KOPT-K1 (cell line): ENCODE results near the gene FBXL13.
"Not testable (repeated sequence)": the region's sequence is repeated elsewhere in the genome, so short reads cannot be mapped to it uniquely, and the experiment has no call there.

ENCODE experiments used
- H3K27ac ChIP-seq: fragments of 200-600 bp; sonication (generic); 2 replicates; pipeline ENCODE4 v1.5.1; 2016; ENCODE audit warnings: antibody characterized with exemption, mild to moderate bottlenecking, low read depth, low read length; ENCODE audit not compliant: poor library complexity, severe bottlenecking
- H3K36me3 ChIP-seq: fragments of 200-600 bp; sonication (generic); 2 replicates; pipeline ENCODE4 v1.5.1; 2017; ENCODE audit warnings: antibody characterized with exemption, mild to moderate bottlenecking, low read length, moderate library complexity; ENCODE audit not compliant: insufficient read depth
- H3K9me3 ChIP-seq: fragments of 200-600 bp; sonication (generic); 2 replicates; pipeline ENCODE4 v1.5.1; 2017; ENCODE audit warnings: antibody characterized with exemption, low read length, mild to moderate bottlenecking; ENCODE audit not compliant: insufficient read depth, poor library complexity, severe bottlenecking

The FBXL13 gene

DNA sequence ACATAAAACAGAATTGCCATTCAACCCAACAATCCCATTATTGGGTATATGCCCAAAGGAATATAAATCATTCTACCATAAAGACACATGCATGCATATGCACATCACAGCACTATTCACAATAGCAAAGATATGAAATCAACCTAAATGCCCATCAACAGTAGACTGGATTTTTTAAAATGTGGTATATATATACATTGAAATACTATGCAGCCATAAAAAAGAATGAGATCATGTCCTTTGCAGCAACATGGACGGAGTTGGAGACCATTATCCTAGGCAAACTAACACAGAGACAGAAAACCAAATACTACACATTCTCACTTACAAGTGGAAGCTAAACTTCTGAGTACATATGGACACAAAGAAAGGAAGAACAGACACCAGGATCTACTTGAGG is 51.0 kb downstream of the FBXL13 start:
- H3K36me3 ChIP-seq, H3K9me3 ChIP-seq, H3K27ac ChIP-seq: not testable (repeated sequence)

DNA sequence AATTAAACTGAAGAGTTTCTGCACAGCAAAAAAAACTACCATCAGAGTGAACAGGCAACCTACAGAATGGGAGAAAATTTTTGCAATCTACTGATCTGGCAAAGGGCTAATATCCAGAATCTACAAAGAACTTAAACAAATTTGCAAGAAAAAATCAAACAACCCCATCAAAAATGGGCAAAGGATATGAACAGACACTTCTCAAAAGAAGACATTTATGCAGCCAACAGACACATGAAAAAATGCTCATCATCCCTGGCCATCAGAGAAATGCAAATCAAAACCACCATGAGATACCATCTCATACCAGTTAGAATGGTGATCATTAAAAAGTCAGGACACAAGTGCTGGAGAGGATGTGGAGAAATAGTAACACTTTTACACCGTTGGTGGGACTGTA is 53.1 kb downstream of the FBXL13 start:
- not testable (repeated sequence) for H3K9me3 ChIP-seq, H3K27ac ChIP-seq, H3K36me3 ChIP-seq

DNA sequence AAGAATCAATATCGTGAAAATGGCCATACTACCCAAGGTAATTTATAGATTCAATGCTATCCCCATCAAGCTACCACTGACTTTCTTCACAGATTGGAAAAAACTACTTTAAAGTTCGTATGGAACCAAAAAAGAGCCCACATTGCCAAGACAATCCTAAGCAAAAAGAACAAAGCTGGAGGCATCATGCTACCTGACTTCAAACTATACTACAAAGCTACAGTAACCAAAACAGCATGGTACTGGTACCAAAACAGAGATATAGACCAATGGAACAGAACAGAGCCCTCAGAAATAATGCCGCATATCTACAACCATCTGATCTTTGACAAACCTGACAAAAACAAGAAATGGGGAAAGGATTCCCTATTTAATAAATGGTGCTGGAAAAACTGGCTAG is 53.7 kb downstream of the FBXL13 start:
- H3K9me3 ChIP-seq, H3K27ac ChIP-seq, H3K36me3 ChIP-seq: not testable (repeated sequence)

DNA sequence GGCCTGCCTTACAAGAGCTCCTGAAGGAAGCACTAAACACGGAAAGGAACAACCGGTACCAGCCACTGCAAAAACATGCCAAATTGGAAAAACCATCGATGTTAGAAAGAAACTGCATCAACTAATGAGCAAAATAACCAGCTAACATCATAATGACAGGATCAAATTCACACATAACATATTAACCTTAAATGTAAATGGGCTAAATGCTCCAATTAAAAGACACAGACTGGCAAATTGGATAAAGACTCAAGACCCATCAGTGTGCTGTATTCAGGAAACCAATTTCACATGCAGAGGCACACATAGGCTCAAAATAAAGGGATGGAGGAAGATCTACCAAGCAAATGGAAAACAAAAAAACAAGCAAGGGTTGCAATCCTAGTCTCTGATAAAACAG is 56.3 kb downstream of the FBXL13 start:
- H3K27ac ChIP-seq, H3K36me3 ChIP-seq, H3K9me3 ChIP-seq: not testable (repeated sequence)

DNA sequence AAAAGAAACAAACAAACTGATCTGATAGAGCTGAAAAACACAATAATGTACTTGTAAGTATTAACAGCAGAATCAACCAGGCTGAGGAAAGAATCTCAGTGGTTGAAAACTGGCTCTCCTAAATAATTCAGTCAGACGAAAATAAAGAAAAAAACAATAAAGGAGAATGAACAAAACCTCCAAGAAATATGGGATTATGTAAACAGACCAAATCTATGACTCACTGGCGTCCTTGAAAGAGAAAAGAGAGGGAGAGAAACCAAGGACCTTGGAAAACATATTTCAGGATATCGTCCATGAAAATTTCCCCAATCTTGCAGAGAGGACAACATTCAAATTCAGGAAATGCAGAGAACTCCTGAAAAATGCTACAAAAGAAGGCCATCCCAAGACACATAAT is 62.9 kb downstream of the FBXL13 start:
- Histone ChIP-seq H3K9me3 (no peaks in the 10 kb centered on the region), H3K36me3 (no peaks in the 10 kb centered on the region), H3K27ac (no peak overlapping the region)

DNA sequence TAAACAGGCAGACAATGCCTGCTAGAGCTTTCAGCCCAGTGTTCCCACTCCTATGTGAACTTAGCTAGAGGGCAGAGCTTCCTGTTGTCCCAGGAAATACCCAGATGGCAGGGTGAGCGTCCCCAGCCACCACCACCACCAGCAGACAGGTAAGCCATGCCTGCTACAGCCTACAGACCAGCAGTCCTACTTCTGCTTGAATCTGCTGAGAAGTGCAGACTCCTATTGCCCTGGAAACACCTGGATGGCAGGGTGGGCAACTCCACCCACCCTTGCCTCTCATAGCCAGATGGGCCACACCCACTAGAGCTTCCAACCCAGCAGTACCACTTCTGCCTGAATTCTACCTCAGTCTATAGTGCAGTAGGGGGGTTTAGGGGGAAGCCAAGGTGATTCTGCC is 64.4 kb downstream of the FBXL13 start:
- Histone ChIP-seq H3K27ac (peak overlapping the region; percentile 19), H3K36me3 (no peaks in the 10 kb centered on the region), H3K9me3 (peaks cover 7% of the 10 kb centered on the region)

DNA sequence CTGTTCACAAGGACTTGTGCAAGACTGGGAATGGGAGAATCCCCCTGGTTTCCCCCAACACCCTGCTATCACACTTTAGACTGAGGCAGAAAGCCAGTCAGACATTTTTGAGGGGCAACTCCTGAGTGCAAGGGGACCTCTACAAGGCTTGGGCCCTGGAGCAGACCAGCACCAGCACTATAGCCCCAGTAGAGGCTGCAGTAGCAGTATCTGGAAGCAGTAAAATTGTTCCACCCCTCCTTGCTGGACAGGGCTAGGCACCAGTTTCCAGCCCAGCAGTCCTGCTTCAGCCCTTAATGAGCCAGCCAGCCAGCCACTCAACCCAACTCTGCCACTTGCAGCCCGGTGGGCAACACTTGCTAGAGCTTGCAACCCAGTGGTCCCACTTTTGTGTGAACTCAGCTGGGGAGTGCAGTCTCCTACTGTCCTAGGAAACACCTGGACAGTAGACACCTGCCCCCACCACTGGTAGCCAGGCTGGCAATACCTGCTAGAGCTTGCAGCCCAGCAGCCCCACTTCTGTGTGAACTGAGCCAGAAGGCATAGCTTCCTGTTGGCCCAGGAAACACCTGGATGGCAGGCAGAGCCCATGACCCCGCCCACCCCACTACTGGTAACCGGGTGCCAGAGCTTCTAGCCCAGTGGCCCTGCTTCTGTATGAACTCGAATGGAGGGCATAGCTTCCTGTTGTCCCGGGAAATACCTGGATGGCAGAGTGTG is 65.0 kb downstream of the FBXL13 start:
- peaks cover 7% of the 10 kb centered on the region for H3K9me3 ChIP-seq
- H3K36me3 ChIP-seq = no peaks in the 10 kb centered on the region
- peak overlapping the region; percentile 41 for H3K27ac ChIP-seq

DNA sequence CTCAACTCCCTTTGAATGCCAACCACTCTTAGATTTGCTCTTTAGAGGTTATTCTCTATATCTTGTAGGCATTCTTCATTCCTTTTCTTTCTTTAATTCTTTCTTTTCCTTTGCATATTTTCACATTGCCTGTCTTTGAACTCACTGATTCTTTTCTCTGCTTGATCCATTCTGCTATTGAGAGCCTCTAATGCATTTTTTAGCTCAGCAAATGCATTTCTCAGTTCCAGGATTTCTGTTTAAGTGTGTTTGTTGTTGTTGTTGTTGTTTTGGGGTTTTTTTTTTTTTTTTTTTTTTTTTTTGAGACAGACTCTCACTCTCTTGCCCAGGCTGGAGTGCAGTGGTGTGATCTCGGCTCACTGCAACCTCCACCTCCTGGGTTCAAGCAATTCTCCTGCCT is 71.6 kb downstream of the FBXL13 start:
- H3K27ac ChIP-seq = no peak overlapping the region
- peaks cover 42% of the 10 kb centered on the region for H3K9me3 ChIP-seq
- no peaks in the 10 kb centered on the region for H3K36me3 ChIP-seq

DNA sequence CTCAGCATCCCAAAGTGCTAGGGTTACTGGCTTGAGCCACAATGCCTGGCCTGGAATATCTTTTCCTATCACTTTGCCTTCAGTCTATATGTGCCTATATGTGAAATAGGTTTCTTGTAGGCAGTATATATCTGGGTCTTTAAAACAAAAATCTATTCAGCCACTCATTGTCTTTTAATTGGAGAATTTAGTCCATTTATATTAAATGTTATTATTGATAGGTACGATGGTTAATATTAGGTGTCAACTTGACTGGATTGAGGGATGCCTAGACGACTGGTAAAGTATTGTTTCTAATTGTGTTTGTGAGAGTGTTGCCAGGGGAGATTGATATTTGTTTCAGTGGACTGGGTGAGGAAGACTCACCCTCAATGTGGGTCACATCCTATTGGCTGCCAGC is 73.4 kb downstream of the FBXL13 start:
- Histone ChIP-seq H3K27ac (no peak overlapping the region), H3K9me3 (peaks cover 42% of the 10 kb centered on the region), H3K36me3 (no peaks in the 10 kb centered on the region)

DNA sequence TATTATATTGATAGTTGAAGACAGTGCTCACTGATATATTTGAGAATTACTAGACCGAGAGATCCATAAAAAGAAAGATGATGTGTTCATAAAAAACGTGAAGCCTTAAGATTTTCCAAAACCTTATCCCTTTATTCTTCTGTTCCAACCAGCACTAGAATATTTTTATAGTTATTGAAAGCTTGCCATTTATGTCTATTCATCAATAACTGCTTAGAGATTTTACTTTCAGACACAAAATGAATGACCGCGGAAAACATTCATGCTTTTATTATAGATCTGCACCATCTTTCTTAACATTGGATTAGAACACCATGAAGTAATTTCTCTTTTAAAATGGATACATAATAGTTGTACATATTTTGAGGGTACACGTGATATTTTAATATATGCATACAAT is 77.6 kb downstream of the FBXL13 start:
- Histone ChIP-seq H3K27ac (no peak overlapping the region), H3K36me3 (no peaks in the 10 kb centered on the region), H3K9me3 (peaks cover 9% of the 10 kb centered on the region)

DNA sequence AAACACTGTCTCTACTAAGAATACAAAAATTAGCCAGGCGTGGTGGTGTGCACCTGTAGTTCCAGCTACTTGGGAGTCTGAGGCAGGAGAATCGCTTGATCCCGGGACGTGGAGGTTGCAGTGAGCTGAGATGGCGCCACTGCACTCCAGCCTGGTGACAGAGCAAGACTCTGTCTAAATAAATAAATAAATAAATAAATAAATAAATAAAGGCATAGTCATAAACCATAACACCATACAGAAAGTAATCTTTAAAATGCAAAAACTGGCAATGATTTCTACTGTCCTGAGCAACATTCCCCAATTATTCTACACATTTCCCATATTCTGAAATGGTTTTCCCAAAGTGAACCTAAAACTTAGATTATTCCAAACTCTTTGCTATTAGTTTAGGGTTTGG is 79.0 kb downstream of the FBXL13 start:
- H3K36me3 ChIP-seq, H3K9me3 ChIP-seq, H3K27ac ChIP-seq: not testable (repeated sequence)

DNA sequence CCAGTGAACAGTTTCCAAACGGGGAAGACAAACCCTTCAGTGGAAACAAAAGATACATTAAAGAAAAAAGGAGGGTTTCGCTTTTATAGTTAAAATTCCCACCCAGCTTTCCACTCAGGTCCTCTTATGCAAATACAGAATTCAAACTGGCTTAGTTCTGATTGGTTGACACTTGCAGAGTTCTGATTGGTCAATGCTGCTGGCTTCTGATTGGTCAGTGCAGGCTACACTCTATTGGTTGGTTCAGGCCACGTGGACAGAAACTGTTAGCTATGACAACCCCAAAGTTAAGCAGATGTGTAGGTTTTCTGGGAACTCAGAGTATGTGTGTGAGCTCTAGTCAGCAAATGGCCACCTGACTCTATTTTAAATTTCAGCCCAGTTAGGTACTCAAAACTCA is 80.0 kb downstream of the FBXL13 start:
- no peaks in the 10 kb centered on the region for H3K36me3 ChIP-seq
- H3K9me3 ChIP-seq = no peaks in the 10 kb centered on the region
- H3K27ac ChIP-seq = no peak overlapping the region

DNA sequence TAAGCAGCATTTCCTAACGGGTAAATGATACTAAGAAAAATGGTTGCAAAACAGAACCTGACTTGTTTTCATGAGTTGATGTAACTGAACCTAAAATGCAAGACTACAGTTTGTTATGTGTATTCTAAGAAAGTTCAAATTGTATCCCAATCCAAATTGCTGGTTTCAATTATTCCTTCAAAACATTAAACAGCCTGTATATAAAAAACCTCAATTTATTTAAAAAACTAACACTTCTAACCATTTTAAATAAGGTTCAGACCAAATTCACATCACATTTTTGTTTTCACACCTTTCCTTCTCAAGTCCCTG is 80.9 kb downstream of the FBXL13 start:
- H3K36me3 ChIP-seq = no peaks in the 10 kb centered on the region
- H3K9me3 ChIP-seq = no peaks in the 10 kb centered on the region
- H3K27ac ChIP-seq = no peak overlapping the region

DNA sequence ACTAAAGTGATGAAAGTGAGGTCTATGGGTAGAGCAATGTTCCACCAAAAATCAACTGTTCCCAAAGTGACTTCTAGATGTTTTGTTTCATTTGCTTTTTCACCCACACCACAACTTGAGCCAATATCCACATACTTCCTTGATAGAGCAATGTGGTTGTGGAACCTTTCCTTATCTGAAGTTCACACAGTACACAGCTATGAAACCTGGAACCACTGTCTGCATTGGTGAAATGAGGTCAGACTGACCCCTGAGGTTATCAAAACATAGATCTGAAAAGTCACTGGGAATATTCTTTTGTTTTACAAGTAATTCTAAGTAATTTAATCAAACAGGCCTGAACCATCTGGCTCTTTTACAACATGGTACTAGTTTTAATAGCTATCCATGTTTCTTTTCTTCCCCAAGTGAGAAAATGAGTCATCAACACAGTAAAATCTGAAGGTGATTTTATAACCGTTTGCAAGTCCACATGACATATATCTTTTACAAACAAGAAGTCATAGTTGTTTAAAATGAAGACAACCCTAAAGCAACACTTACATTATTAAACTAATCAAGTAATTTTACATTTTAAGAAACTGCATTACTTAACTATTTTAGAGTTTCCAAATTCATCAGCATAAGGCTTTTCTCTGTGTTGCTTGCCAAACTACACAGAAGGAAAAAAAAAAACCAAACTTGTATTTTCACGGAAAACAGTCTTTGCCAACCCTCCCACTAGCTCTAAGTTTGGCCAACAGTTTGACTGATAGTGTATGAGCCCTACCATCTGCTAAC is 81.5 kb downstream of the FBXL13 start:
- Histone ChIP-seq H3K27ac (no peak overlapping the region), H3K9me3 (no peaks in the 10 kb centered on the region), H3K36me3 (no peaks in the 10 kb centered on the region)

DNA sequence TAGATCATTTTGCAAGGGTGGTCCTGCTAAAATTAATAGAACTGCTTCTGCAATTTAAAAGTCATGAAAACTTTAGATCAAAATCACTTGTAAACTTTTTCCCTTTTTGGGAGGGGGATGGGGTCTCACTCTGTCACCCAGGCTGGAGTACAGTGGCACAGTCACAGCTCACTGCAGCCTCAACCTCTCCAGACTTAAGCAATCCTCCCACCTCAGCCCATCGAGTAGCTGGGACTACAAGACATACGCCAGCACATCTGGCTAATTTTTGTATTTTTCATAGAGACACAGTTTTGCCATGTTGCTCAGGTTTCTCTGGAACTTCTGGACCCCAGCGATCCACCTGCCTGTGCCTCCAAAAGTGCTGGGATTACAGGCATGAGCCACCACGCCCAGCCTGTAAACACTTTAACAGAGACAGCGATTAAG is 82.1 kb downstream of the FBXL13 start:
- Histone ChIP-seq H3K36me3 (no peaks in the 10 kb centered on the region), H3K27ac (no peak overlapping the region), H3K9me3 (no peaks in the 10 kb centered on the region)

DNA sequence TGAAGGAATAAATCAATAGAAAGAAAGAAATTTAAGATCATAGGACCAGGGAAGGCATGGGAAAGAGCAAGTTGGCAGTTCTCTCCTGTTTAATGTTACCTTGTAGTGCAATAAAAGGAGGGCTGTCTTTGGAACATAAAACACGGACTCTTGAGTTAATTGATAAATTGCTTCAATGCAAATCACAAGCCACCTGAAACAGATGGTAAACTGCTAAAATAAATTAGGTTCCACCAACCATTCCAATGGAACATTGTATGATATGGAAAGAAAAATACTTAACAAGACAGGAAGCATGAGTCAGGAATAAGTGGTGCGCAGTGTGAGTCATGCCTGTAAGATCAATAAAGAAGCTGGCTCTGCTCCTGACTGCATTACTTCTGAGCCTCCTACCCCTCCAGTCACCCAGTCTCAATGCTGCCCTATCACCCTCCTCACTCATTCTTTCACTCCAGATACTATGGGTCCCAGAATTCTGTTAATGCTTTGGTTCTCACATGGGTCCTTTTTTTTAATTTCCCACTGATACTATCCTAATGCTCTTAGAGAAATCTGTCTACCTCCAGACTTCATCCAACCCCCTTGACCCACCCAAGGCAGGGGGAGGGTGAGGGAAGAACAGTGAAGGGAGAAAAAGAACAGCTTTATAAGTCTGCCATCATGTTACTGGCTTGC is 82.9 kb downstream of the FBXL13 start:
- no peak overlapping the region for H3K27ac ChIP-seq
- no peaks in the 10 kb centered on the region for H3K36me3 ChIP-seq
- no peaks in the 10 kb centered on the region for H3K9me3 ChIP-seq
